HG02623 (cell line): ENCODE measurements around the gene ZNF536.

ENCODE experiments used
- ATAC-seq: cut with Tn5 transposase; IDR thresholded peaks from one replicate; pipeline ENCODE4 v1.9.1; 2021; ENCODE audit warnings: moderate library complexity; ENCODE audit not compliant: unreplicated experiment

The ZNF536 gene

DNA sequence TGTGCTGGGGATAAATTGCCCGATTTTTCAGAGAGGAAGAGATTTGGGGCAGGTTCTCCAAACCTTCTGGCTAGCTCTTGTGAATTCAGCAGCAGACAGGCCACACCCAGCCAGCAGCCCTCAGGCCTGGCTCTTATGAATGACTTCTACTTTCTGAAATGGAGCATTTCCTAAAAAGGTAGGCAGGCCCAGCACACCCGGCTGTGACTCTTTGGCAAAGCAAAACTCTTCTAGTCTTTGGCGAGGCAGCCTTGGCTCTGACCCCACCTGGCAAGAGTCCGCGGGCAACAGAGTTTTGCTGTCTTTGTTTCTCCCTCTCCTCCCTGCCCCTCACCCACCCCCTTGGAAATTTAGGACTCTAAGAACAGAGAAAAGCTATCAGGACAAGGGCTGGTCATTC lies 221.2 kb downstream of the ZNF536 start:
- ATAC-seq, result no peak

DNA sequence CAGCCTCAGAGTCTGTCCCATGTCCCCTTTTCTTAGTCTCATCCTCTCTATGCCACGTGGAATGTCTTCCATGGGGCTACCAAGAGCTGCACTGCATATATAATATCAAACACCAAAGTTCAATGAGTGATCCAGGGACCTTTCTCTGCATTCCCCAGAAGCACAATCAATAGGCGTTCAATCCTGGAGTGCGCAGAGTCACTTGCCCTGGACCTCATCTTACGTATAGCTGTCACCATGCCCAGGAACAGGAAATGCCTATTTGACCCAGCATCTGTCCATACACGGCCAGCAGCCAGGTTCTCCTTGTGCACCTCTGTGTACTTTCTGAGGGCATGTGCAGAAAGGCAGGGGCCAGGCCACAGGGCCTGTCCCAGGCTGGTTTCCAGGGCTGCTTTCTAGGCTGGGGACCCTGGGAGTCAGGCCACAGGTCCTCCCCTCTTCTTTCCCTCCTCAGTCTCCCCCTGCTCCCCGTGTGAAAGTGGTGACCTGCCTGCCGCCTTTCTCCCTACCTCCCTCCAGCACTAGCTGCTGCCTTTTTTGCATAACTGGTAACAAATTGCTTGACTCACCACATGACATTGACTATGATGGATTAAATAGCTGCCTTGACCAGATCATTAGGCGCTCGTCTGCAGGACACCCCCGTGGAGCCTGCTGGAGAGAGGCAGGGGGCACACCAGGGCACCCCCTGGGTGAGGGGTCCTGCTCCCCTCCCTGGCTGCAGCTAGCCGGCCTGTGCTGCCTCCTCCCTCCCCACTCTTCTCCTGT lies 222.0 kb downstream of the ZNF536 start:
- ATAC-seq, result no peak

DNA sequence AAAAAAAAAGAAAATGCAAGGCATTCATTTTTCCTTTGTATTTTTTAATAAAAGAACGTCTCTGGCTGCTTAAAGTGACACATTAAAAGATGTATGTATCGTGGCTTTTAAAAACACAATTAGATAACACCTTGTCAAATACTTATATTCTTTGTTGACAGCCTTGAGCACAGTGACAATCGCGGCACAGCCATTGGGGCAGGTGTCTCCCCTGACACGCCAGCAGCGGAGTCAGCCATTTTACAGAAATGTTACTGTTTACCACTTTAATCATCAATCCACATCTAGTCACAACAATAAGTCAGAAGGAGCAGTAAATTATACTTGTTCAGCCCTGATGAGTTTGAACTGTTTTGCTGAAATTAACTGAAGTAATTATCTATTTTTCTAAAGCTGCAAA lies 224.1 kb downstream of the ZNF536 start:
- no peak for ATAC-seq

- no peak for ATAC-seq
These were observed 224.7 kb downstream of the ZNF536 start for GRCh38 chr19:30596813-30597399.

- no peak for ATAC-seq
These were observed 226.5 kb downstream of the ZNF536 start for GRCh38 chr19:30598688-30599087.

GRCh38 chr19:30602661-30603350 lies 230.6 kb downstream of the ZNF536 start:
- no peak for ATAC-seq

- ATAC-seq, result no peak
These were observed 232.5 kb downstream of the ZNF536 start for GRCh38 chr19:30604657-30605056.

DNA sequence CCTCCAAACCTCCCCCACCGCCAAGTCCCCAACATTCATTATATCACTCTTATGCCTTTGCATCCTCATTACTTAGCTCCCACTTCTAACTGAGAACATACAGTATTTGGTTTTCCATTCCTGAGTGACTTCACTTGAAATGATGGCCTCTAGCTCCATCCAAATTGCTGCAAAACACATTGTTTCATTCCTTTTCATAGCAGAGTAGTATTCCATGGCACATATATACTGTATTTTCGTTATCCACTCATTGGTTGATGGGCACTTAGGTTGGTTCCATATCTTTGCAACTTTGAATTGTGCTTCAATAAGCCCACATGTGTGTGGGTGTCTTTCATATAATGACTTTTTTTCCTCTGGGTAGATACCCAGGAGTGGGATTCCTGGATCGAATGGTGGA lies 233.1 kb downstream of the ZNF536 start:
- ATAC-seq, result no peak

DNA sequence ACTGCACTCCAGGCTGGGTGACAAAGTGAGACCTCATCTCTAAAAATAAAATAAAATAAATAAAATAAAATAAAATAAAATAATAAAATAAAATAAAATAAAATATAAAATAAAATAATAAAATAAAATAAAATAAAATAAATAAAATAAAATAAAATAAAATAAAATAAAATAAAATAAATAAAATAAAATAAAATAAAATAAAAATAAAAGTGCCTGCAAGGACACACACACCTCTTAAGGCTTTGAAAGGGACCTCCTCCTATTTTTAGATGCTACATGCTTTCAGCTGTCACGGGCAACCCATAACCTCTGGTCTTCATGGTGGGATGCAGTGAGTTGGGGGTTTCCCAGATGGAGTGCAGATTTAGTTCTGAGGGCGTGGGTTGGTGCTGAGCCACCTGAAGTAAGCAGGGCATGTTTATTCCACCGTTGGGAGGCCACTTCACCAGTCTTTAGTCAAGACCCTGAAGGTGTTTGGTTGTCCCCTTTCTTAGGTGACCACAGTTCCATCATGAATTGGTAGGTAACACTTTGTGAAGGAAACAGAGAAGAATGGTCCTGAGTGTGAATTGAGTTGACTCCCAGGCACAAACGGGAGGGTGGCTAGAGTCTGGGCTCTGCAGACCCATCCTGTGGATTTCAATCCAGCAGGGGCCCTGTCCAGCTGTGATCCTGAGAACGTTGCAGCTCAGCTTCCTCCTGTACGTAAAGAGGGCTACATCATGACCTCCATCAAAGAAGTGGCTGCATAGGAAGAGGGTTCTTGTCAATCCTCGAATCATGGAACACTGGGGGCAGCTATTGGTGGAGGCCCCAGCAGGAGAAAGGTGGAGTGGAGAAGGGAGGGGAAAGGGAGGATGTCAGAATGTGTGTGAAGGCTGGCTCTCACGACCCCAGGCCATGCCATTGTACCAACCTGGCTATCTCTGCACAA lies 234.2 kb downstream of the ZNF536 start:
- no peak for ATAC-seq
